ENCODE measurements around the gene RAB20. TPM values are rescaled to one million over a fixed set of nuclear protein-coding genes. Genes with fewer than 3 reads are reported as not detected.

RAB20 gene
- total RNA-seq, 1 donor from 2014 or later: 3.8 TPM

DNA sequence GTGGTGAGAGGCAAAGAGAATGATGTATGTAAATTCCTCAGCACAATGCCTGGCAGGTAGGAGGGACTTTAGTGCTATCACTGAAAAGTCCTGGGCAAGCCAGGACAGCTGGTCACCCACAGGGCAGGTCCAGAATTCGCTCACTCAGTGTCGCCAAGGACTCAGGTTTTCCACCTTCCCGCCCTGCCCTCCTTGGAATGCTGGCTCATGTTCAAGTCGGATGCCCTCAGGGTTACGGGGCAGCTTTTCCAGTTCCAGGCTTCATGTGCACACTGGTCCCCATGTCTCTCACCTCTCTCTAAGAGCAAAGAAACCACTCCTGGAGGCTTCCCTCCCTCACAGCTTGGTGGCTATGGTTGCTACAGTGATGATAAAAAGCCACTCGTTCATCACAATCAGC lies 29.1 kb upstream of the RAB20 start:
- Mint-ChIP-seq H3K27me3 (no peaks in the 10 kb centered on the region), H3K4me1 (ENCODE audit: low read depth) (no peaks in the 10 kb centered on the region), H3K27ac (no peak overlapping the region), H3K36me3 (ENCODE audit: insufficient read depth) (no peaks in the 10 kb centered on the region), H3K9me3 (ENCODE audit: low read depth) (peaks cover 7% of the 10 kb centered on the region), H3K4me3 (ENCODE audit: low read depth) (no peak overlapping the region)
- TF ChIP-seq, protein P1, sequence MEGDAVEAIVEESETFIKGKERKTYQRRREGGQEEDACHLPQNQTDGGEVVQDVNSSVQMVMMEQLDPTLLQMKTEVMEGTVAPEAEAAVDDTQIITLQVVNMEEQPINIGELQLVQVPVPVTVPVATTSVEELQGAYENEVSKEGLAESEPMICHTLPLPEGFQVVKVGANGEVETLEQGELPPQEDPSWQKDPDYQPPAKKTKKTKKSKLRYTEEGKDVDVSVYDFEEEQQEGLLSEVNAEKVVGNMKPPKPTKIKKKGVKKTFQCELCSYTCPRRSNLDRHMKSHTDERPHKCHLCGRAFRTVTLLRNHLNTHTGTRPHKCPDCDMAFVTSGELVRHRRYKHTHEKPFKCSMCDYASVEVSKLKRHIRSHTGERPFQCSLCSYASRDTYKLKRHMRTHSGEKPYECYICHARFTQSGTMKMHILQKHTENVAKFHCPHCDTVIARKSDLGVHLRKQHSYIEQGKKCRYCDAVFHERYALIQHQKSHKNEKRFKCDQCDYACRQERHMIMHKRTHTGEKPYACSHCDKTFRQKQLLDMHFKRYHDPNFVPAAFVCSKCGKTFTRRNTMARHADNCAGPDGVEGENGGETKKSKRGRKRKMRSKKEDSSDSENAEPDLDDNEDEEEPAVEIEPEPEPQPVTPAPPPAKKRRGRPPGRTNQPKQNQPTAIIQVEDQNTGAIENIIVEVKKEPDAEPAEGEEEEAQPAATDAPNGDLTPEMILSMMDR (IDR thresholded peaks at IDR 0.05; ENCODE audit: unreplicated experiment): no peak
- DNase-seq (ENCODE audit: low spot score, unreplicated experiment): no peak

DNA sequence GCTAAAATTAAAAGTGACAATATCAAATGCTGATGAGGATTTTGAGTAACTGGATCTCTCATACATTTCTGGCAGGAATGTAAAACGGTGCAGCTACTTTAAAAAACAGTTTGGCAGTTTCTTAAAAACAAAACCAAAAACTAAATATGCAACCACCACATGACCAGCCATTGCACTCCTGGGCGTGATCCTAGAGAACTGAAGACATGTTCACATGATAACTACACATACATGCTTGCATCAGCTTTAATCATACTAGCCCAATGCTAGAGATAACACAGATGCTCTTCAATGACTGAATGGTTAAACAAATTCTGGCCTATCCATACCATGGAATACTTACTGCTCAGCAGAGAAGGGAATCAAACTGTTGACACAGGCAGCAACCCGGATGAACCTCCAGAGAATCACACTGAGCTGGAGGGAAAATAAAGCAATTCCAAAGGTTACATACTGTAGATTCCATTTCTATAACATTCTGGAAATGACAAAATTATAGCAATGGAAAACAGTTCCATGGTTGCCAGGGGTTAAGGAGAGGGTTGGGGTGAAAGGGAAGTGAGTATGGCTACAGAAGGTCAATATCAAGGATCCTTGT lies 28.4 kb upstream of the RAB20 start:
- H3K27me3 Mint-ChIP-seq: no peaks in the 10 kb centered on the region
- no peaks in the 10 kb centered on the region for H3K4me1 Mint-ChIP-seq (ENCODE audit: low read depth)
- no peak overlapping the region for H3K27ac Mint-ChIP-seq
- peaks cover 7% of the 10 kb centered on the region for H3K9me3 Mint-ChIP-seq (ENCODE audit: low read depth)
- no peak overlapping the region for H3K4me3 Mint-ChIP-seq (ENCODE audit: low read depth)
- TF ChIP-seq, protein P1 (IDR thresholded peaks at IDR 0.05; ENCODE audit: unreplicated experiment): no peak
- no peaks in the 10 kb centered on the region for H3K36me3 Mint-ChIP-seq (ENCODE audit: insufficient read depth)
- DNase-seq (ENCODE audit: low spot score, unreplicated experiment): no peak

DNA sequence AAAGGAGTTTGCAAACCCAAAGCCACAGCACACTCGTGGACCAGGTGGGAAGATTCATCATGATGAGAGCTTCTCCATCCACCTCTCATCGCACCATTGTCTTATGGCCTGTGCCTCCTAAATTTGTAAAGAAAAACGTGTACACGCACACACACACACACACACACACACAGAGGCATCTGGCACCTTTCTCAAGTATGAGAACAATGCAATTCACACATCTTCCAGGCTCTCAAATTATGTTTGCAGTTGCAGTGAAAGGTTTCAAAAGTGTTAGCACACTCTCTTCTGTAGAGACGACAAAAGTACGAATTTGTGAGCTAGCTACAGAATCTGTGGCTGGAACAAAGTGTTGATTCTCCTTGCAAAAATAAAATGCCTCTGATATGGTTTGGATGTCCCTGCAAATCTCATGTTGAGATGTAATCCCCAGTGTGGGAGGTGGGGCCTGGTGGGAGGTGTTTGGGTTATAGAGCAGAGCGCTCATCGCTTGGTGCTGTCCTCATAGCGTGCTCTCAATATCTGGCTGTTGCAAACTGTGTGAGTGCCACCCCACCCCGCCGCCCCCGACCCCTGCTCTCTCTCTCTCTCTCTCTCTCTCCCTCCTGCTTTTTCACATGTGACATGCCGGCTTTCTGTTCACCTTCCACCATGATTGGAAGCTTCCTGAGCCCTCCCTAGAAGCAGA lies 21.8 kb upstream of the RAB20 start:
- Mint-ChIP-seq H3K27me3 (peaks cover 10% of the 10 kb centered on the region), H3K4me1 (ENCODE audit: low read depth) (no peaks in the 10 kb centered on the region)

DNA sequence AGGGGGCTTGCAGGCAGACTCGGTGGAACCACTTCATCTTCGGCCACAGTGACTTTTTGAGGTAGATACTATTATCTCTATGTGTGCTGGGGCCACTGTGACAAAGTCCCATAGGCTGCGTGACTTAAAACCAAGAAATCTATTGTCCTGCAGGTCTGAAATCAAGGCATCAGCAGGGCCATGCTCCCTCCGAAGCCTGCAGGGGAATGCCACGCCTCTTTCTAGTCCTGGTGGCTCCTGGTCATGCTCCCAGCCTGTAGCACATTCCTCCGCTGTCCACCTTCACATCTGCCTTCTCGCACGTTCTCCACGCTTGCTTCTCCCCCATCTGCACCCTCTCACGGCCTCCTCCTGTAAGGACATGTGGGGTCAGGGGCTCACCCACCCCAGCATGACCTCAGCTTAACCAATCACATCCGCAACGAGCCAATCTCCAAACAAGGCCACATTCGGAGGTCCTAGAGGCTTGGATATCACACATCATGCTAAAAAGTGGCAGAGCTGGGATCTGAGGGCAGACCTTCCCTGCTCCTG lies 21.0 kb upstream of the RAB20 start:
- no peak overlapping the region for H3K4me3 Mint-ChIP-seq (ENCODE audit: low read depth)
- TF ChIP-seq, protein P1 (IDR thresholded peaks at IDR 0.05; ENCODE audit: unreplicated experiment): no peak

More for the DNA sequence above, 21.8 kb upstream of the RAB20 start:
- H3K27ac Mint-ChIP-seq: no peak overlapping the region
- no peak overlapping the region for H3K4me3 Mint-ChIP-seq (ENCODE audit: low read depth)
- DNase-seq (ENCODE audit: low spot score, unreplicated experiment): no peak
- TF ChIP-seq, protein P1 (IDR thresholded peaks at IDR 0.05; ENCODE audit: unreplicated experiment): no peak
- no peaks in the 10 kb centered on the region for H3K36me3 Mint-ChIP-seq (ENCODE audit: insufficient read depth)
- H3K9me3 Mint-ChIP-seq (ENCODE audit: low read depth): peaks cover 5% of the 10 kb centered on the region

DNA sequence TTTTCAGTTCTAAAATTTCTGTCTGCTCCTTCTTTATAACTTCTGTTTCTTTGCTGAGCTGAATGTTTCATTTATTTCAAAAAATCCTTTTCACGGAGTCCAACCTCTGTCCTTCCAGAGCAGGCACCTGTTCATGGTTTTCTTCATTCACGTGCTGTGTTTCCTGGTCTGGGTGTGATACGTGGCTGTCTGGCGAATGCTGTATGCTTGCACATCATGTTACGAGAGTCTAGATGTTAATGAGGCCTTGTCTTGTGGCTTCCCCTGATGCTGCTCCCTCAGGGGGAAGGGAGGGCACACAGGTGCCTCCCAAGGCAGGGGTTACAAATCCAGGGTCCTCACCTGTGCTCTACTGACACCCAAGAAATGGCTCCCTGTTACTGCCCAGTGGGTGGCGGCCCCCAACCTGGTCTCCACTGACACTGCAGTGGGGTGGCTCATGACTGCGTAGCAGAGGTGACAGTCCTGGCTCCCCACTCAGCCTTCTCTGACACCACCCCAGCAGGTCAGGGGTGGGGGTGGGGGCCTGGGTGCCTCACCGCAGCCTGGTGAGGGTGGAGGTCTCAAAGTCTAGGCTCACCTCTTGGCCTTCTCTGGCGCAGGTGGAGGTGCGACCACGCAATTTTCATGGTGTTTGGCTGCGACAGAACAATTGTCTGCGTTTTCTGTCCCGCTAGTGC lies 20.1 kb upstream of the RAB20 start:
- peaks cover 11% of the 10 kb centered on the region for H3K27me3 Mint-ChIP-seq

More for the DNA sequence above, 21.0 kb upstream of the RAB20 start:
- H3K27me3 Mint-ChIP-seq: peaks cover 11% of the 10 kb centered on the region
- H3K36me3 Mint-ChIP-seq (ENCODE audit: insufficient read depth): no peaks in the 10 kb centered on the region
- H3K4me1 Mint-ChIP-seq (ENCODE audit: low read depth): no peaks in the 10 kb centered on the region
- H3K9me3 Mint-ChIP-seq (ENCODE audit: low read depth): no peaks in the 10 kb centered on the region
- no peak for DNase-seq (ENCODE audit: low spot score, unreplicated experiment)
- no peak overlapping the region for H3K27ac Mint-ChIP-seq

More for the DNA sequence above, 20.1 kb upstream of the RAB20 start:
- Mint-ChIP-seq H3K4me1 (ENCODE audit: low read depth) (peaks cover 6% of the 10 kb centered on the region), H3K9me3 (ENCODE audit: low read depth) (no peaks in the 10 kb centered on the region), H3K27ac (peak overlapping the region; percentile 57), H3K4me3 (ENCODE audit: low read depth) (no peak overlapping the region), H3K36me3 (ENCODE audit: insufficient read depth) (no peaks in the 10 kb centered on the region)
- no peak for DNase-seq (ENCODE audit: low spot score, unreplicated experiment)
- TF ChIP-seq, protein P1 (IDR thresholded peaks at IDR 0.05; ENCODE audit: unreplicated experiment): no peak
